NCI-H460 (cell line): ENCODE data around the gene TSPEAR. TPM values are rescaled to one million over a fixed set of nuclear protein-coding genes. Genes with fewer than 3 reads are reported as not detected.
"Not testable (repeated sequence)": the region's sequence is repeated elsewhere in the genome, so short reads cannot be mapped to it uniquely, and the experiment has no call there.

Experiments
- DNase-seq: peaks from one replicate; pipeline ENCODE4 v3.0.0-alpha.2; 2016; ENCODE audit warnings: low read depth; ENCODE audit errors: extremely low read depth
- total RNA-seq: library from RNA; depleted of rRNA; stranded (reverse); fragments of >200 nt; shearing (Covaris generic); gene quantifications from 2 replicates; pipeline ENCODE4 v1.2.3, GENCODE V29; 2014

Gene TSPEAR
- total RNA-seq, 1 experiment from 2014 or later, result 0.02 TPM

- DNase-seq, result no peak
These were observed 23.7 kb downstream of the TSPEAR start for GRCh38 chr21:44687671-44688070.

DNA sequence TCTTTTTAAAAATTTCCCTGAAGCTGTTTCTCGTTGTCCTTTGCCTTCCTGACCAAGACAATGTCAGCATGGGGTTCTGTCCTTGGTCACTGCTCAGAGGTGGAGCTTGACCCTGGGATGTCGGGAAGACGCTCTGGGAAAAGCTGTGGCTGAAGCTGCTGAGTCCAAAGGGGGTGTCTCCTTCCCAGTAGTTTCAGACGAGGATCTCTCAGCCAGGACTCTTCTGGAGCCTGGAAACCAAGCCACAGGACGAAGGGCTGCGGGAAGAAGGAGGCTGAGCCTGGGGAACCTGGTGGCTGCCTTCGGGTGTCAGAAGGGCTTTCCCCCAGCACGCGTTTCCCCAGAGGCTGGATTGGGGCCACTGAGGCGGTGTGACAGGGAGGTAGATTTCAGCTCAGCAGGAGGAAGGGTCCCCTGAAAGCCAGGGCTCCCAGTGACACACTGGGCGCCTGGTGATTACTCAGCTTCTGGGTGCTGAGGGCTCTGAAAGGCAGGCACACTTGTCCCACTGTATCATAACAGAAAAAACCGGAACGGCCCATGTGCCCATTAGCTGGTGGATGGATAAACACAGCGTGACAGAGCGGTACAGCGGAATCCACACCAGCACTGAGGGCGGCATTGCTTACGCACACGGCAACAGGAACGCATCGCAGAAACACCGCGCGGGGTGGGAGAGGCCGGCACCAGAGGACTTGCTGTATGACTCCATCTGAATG lies 24.4 kb downstream of the TSPEAR start:
- DNase-seq, result no peak

DNA sequence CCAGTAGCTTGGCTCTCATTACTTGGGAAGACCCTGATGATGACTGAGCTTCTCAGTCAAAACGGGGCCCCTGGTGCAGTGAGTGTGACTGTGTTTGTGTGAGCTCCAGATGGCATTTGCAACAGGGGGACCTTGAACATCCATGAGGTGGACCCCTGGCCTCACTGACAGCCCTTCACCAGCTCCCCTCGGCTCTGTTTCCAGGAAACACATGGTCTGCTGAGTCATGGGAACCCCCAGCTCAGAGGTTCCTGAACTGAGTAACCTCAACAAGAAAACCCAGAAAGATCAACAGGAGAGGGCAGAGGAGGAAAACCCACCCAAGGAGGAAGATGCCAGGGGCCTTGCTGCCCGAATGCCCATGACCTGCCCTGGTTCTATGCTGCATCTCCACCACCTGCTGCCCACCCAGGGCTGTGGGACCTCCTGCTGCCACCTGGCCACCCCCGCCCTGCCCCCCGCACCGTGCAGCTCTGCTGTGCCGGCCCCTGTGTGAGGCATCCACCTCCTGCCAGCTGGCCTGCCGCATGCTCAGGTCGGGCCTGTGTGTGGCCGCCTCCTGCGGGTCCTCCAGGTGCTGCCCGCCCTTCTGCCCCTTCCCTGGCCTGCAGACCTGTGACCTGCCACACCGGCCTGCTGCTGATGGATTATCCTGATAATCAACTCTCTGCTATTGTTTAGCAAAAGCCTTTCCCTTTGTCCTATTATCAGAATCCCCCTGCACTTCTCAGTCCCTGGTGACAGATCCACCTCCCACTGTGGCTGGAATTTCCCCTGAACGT lies 25.2 kb downstream of the TSPEAR start:
- no peak for DNase-seq

DNA sequence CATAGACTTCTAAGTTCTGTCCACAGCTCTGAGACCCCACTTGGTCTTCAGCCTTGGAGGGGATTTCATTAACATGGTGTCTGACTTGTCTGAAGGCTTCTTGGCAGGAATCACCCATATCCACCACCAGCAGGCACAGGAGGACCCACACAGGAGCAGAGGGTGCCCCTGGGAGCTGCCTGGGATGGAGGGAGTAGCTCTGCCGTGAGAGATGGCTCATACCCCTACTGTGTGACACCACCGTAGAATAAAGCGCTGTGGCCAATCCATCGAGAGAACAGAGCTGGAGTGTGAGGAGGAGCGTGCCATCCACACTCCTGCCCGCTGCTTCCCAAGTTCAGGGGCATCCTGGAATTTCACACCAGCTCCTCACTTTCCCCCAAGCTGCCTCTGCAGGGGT lies 26.3 kb downstream of the TSPEAR start:
- not testable (repeated sequence) for DNase-seq

- no peak for DNase-seq
These were observed 26.9 kb downstream of the TSPEAR start for GRCh38 chr21:44684483-44684882.

DNA sequence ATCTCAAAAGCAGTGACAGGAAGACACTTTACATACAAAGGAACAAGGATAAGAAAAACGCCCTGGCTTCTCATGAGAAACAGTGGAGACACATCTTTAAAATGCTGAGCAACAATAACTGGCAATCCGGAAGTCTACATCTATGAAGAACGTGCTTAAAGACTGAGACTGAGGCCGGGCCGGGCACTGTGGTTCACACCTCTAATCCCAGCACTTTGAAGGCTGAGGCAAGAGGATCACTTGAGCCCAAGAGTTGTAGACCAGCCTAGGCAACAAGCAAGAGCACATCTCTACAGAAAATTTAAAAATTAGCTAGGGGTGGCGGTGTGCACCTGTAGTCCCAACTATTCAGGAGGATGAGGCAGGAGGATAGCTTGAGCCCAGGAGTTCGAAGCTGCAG lies 27.3 kb downstream of the TSPEAR start:
- no peak for DNase-seq

DNA sequence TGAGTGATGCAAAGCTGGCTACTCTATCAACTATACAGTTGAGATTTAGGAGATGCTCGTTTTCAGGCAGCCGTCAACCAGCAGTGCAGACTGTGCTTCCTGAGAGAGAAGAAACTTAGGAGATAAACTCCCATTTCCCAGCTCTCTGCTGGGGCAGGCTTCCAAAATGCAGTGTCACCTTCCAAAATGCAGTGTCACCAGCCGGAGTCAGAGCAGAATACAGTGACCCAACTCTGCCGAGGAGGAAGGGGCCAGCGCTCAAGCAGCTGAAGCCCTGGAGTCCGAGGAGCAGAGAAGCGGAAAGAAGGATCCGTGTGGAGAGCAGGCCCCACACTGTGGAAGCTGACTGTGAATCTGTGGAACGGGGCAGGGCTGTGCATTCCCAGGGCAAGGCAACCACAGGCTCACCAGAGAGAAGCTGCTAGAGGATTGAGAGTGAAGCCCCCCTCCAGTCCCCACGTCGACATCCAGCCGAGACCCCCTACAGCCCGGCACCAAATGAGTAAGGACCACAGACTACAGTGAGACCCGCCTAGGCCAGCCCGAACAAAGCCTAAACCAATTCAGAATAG lies 28.7 kb downstream of the TSPEAR start:
- no peak for DNase-seq

GRCh38 chr21:44681861-44682579 lies 29.4 kb downstream of the TSPEAR start, which contains the start of gene KRTAP12-1:
TSS of gene KRTAP12-1 (minus strand) at chr21:44682163. CDS start at chr21:44682123, 40 bp downstream.
- no peak for DNase-seq

DNA sequence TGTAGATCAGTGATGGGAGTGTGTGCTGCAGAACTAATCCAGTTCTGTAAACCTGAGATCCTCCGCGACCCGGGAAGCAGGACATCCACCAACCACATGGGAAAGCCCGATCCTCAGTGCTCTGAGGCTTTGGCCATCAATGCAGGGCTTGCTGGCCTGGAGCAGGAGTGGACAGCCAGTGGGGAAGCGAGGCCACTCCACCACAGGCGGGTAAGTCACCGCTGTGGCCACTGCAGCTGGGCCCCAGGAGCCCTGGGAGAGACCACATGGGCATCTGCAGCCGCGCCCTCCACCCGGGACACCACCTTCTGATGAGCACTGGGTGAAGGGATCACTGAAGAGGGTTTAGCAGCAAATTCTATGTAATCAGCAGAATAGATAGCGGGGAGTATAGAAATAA lies 30.2 kb downstream of the TSPEAR start:
- no peak for DNase-seq

DNA sequence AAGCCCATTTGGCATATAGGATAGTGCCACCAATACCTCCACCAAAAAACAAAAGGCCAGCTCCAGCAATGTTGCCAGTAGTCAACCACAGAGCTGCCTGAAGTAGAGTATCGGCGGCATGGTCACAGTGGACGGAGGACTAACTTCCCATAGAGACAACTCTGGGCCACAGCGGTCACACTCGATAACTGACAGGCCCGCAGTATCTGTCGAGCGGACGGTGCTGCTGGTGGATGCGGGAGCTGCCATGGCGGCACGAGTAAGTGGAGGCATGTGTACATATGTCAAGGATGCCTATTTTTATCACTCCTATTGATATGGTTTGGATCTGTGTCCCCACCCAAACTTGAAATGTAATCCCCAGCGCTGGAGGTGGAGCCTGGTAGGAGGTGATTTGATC lies 33.5 kb downstream of the TSPEAR start:
- DNase-seq, result no peak

DNA sequence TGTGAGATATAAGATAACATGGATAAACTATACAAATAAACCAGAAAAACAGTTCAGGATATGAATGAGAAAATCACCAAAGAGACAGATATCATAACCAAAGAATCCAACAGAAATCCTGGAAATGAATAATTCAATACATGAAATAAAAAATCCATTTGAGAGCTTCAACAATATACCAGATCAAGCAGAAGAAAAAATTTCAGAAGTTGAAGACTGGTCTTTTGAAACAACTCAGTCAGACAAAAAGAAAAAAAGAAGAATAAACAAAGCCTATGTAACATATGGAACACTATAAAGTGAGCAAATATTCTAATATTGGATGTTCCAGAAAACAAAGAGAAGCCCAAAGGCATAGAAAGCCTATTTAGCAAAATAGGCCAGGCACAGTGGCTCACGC lies 39.5 kb downstream of the TSPEAR start:
- DNase-seq, result no peak

DNA sequence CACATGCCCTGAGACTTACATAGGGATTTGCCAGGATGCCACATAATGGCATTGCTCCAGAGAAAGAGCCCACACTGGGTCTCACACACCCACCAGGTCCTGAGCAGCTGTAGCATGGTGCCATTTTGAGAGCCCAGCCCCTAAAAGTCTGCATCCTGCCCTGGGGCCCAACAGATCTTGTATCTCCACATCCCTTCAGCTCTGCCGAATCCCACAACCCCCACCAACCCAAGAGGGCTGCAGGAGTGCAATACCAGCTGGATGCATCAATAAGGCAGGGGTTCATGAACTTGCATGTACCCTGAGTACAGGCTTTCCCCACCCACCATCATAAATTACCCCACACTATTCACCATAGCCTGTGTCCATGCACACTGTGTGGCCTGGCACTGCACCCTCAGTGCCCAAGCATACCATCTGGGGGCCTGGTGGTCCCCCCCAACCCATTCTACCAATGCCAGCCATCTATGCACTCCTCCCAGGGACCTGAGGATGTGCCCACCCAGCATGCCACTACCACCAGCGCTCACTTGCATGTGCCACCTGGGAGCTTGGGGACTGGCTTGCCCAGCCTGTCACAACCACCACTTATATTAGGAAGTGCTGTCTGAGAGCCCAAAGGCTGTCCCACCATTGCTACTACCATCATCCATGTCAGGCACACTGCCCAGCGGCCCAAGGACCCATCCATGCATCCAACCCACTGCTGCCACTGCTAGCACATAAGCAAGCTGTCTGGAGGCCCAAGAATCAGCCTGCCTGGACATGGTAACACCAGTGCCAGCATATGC lies 40.5 kb downstream of the TSPEAR start:
- no peak for DNase-seq

DNA sequence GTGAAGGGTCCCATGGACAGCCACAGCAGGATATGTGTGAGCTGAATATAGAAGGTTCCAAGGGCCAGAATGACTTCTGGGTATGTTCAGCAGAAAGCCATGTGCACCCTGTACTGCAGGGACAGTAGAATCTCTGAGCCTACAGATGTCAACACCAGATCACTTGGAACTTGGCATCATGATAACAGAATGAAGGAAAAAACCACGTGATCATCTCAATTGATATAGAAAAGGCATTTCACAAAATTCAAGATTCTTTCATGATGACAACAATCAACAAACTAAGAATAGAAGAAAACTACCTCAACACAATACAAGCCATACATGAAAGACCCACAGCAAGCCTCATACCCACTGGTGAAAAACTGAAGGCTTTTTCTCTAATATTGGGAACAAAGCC lies 43.8 kb downstream of the TSPEAR start:
- DNase-seq, result no peak

DNA sequence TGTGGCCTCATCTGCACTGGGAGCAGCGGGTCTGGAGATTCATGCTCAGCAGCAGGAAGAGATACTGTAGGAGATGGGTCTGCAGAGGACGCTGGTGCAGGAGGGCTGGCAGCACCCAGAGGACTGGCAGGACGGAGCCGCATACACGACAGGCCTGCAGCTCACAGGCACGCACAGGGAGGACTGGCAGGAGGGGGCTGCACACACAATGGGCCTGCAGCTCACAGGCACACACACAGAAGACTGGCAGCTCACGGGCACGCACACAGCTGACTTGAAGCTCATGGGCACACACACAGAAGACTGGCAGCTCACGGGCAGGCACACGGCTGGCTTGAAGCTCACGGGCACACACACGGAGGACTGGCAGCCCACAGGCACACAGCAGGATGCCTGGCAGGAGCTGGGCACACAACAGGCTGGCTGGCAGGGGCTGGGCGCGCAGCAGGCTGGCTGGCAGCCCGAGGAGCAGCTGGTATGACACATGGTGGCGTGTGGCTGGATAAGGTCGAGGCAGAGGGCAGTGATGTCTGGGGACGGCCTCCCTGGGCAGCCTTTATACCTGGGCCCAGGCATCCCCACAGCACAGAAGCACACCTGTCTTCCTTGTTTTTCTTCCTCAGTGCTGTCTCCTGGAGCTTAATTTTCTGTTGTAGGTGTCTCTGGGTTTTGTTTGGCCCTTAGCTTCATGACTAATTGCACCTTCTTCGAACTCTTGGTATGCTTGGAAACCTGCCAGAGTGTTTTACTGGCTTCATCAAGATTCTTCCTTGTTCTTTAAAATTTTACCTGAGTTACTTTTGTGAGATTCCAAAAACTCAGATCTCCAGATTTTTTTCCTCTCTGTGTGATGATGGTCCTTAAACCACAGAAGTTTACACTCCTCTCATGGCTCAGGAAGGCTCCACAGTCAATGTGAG lies 44.7 kb downstream of the TSPEAR start, which contains the start of gene KRTAP12-2:
Gene KRTAP12-2, minus strand, starts transcription at position 527 of the 920 bp plus-strand sequence. Its CDS starts 41 bp downstream, at position 486.
- DNase-seq, result no peak

GRCh38 chr21:44664691-44665090 lies 46.7 kb downstream of the TSPEAR start:
- DNase-seq, result no peak

DNA sequence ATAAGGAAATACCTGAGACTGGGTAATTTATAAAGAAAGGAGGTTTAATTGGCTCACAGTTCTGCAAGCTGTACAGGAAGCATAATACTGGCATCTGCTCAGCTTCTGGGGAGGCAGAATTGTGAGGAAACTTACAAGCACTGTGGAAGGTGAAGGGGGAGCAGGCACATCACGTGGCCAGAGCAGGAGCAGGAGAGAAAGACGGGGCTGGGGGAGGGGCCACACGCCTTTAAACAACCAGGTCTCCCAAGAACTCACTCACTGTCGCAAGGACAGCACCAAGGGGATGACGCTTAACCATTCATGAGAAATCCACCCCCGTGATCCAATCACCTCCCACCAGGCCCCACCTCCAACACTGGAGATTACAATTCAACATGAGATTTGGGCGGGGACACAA lies 49.8 kb downstream of the TSPEAR start:
- not testable (repeated sequence) for DNase-seq

- no peak for DNase-seq
These were observed 52.3 kb downstream of the TSPEAR start for GRCh38 chr21:44658913-44659595.

GRCh38 chr21:44658541-44658910 lies 52.8 kb downstream of the TSPEAR start:
- no peak for DNase-seq
